ENCODE measurements around the gene TCF7L1. TPM values are rescaled to one million over a fixed set of nuclear protein-coding genes. Genes with fewer than 3 reads are reported as not detected.
"Not testable (repeated sequence)": the region's sequence is repeated elsewhere in the genome, so short reads cannot be mapped to it uniquely, and the experiment has no call there.

Gene TCF7L1
- polyA plus RNA-seq, 1 of the 3 experiments (the other 2 are of a cell fraction): 3.7 TPM

DNA sequence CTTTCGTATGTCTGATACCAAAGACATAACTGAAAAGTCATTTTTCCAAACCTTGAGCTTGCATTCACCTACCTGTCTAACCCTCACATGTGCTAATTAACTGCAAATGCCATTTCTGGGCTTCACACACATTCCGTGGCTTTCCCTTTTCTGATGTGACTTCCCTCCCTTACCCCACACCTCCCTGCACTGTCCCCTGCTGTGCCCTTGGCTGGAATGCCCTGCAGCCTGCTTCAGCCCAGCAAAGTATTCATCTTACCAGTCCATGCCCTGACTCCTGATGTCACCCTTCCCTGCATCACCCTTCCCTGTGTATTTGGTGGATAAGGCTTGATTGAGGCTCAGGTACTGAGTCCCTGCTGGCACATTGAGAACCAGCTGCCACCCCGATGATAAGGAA is 209.0 kb downstream of the TCF7L1 start:
- H3K79me2 ChIP-seq (ENCODE audit: insufficient read depth): no peaks in the 10 kb centered on the region
- no peaks in the 10 kb centered on the region for H4K20me1 ChIP-seq (ENCODE audit: insufficient read depth)
- no peak overlapping the region for H3K9ac ChIP-seq
- H3K4me3 ChIP-seq (ENCODE audit: low read depth in 2 of 2, low read length in 1 of 2): no peak overlapping the region
- H3K36me3 ChIP-seq (replicated peaks in 1 of 2; ENCODE audit: control insufficient read depth in 1 of 2, insufficient read depth in 2 of 2, low read length in 1 of 2): peaks cover 0 to 14% of the 10 kb centered on the region in 2 experiments
- H3F3A ChIP-seq (replicated peaks; ENCODE audit: insufficient read depth): no peaks in the 10 kb centered on the region
- H3K27me3 ChIP-seq (ENCODE audit: insufficient read depth): no peaks in the 10 kb centered on the region
- no peak overlapping the region for H2AFZ ChIP-seq (ENCODE audit: low read depth)
- POLR2A ChIA-PET: interaction anchor here (1.6 kb wide), 1 partner anchor 12 kb away, joined by 5 read pairs; the partner anchor contains the start of genes ELMOD3 and RETSAT
- WGBS (ENCODE audit: low lambda C conversion rate): 89% methylated on average over 2 of the region's 3 CpGs
- TF ChIP-seq SMC3 (IDR thresholded peaks at IDR 0.05; ENCODE audit: low read depth, low read length) (no peak), EP300 (IDR thresholded peaks at IDR 0.05; ENCODE audit: borderline replicate concordance in 1 of 2, low read depth in 1 of 2, low read length in 1 of 2) (no peak), RFX5 (IDR thresholded peaks at IDR 0.05; ENCODE audit: low read length) (no peak), MXI1 (IDR thresholded peaks at IDR 0.05; ENCODE audit: low read depth, low read length) (no peak), GABPA (IDR thresholded peaks at IDR 0.05; ENCODE audit: low read depth) (no peak), SIN3A (IDR thresholded peaks at IDR 0.05; ENCODE audit: borderline replicate concordance, low read depth, low read length) (no peak), TAF1 (IDR thresholded peaks at IDR 0.05; ENCODE audit: borderline replicate concordance, low read depth, low read length) (no peak), EZH2phosphoT487 (IDR thresholded peaks at IDR 0.05; ENCODE audit: borderline replicate concordance, low read depth) (no peak), GATA2 (CRISPR knock-in tag; IDR thresholded peaks at IDR 0.05) (no peak), YY1 (IDR thresholded peaks at IDR 0.05; ENCODE audit: low read depth) (no peak), JUND (IDR thresholded peaks at IDR 0.05) (no peak), CHD2 (IDR thresholded peaks at IDR 0.05; ENCODE audit: low read length, partially characterized antibody) (no peak), RCOR1 (IDR thresholded peaks at IDR 0.05; ENCODE audit: low read length) (no peak)
- TF ChIP-seq, protein P1, sequence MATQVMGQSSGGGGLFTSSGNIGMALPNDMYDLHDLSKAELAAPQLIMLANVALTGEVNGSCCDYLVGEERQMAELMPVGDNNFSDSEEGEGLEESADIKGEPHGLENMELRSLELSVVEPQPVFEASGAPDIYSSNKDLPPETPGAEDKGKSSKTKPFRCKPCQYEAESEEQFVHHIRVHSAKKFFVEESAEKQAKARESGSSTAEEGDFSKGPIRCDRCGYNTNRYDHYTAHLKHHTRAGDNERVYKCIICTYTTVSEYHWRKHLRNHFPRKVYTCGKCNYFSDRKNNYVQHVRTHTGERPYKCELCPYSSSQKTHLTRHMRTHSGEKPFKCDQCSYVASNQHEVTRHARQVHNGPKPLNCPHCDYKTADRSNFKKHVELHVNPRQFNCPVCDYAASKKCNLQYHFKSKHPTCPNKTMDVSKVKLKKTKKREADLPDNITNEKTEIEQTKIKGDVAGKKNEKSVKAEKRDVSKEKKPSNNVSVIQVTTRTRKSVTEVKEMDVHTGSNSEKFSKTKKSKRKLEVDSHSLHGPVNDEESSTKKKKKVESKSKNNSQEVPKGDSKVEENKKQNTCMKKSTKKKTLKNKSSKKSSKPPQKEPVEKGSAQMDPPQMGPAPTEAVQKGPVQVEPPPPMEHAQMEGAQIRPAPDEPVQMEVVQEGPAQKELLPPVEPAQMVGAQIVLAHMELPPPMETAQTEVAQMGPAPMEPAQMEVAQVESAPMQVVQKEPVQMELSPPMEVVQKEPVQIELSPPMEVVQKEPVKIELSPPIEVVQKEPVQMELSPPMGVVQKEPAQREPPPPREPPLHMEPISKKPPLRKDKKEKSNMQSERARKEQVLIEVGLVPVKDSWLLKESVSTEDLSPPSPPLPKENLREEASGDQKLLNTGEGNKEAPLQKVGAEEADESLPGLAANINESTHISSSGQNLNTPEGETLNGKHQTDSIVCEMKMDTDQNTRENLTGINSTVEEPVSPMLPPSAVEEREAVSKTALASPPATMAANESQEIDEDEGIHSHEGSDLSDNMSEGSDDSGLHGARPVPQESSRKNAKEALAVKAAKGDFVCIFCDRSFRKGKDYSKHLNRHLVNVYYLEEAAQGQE (IDR thresholded peaks at IDR 0.05; ENCODE audit: low read depth, low read length): no peak
- TF ChIP-seq, protein P2, sequence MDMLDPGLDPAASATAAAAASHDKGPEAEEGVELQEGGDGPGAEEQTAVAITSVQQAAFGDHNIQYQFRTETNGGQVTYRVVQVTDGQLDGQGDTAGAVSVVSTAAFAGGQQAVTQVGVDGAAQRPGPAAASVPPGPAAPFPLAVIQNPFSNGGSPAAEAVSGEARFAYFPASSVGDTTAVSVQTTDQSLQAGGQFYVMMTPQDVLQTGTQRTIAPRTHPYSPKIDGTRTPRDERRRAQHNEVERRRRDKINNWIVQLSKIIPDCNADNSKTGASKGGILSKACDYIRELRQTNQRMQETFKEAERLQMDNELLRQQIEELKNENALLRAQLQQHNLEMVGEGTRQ (IDR thresholded peaks at IDR 0.05; ENCODE audit: borderline replicate concordance, low read depth, low read length): no peak
- TF ChIP-seq, protein P3, sequence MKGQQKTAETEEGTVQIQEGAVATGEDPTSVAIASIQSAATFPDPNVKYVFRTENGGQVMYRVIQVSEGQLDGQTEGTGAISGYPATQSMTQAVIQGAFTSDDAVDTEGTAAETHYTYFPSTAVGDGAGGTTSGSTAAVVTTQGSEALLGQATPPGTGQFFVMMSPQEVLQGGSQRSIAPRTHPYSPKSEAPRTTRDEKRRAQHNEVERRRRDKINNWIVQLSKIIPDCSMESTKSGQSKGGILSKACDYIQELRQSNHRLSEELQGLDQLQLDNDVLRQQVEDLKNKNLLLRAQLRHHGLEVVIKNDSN (IDR thresholded peaks at IDR 0.05; ENCODE audit: borderline replicate concordance, low read depth): no peak
- TF ChIP-seq, protein P4, sequence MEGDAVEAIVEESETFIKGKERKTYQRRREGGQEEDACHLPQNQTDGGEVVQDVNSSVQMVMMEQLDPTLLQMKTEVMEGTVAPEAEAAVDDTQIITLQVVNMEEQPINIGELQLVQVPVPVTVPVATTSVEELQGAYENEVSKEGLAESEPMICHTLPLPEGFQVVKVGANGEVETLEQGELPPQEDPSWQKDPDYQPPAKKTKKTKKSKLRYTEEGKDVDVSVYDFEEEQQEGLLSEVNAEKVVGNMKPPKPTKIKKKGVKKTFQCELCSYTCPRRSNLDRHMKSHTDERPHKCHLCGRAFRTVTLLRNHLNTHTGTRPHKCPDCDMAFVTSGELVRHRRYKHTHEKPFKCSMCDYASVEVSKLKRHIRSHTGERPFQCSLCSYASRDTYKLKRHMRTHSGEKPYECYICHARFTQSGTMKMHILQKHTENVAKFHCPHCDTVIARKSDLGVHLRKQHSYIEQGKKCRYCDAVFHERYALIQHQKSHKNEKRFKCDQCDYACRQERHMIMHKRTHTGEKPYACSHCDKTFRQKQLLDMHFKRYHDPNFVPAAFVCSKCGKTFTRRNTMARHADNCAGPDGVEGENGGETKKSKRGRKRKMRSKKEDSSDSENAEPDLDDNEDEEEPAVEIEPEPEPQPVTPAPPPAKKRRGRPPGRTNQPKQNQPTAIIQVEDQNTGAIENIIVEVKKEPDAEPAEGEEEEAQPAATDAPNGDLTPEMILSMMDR (IDR thresholded peaks at IDR 0.05): no peak
- CTCF ChIA-PET: interaction anchor here (1.0 to 1.1 kb wide), 2 partner anchors 15 to 79 kb away, joined by 3 to 4 read pairs; no protein-coding TSS in a partner anchor
- no peak for DNase-seq
- no peaks in the 10 kb centered on the region for H3K9me2 ChIP-seq
- no peak overlapping the region for H3K4me2 ChIP-seq
- no peaks in the 10 kb centered on the region for H3K9me3 ChIP-seq
- no peak overlapping the region for H3K27ac ChIP-seq (ENCODE audit: low read depth in 2 of 2, low read length in 1 of 2)
- no peaks in the 10 kb centered on the region for H3K4me1 ChIP-seq (ENCODE audit: control insufficient read depth in 1 of 2, insufficient read depth in 2 of 2, low read depth in 1 of 2, low read length in 1 of 2)

DNA sequence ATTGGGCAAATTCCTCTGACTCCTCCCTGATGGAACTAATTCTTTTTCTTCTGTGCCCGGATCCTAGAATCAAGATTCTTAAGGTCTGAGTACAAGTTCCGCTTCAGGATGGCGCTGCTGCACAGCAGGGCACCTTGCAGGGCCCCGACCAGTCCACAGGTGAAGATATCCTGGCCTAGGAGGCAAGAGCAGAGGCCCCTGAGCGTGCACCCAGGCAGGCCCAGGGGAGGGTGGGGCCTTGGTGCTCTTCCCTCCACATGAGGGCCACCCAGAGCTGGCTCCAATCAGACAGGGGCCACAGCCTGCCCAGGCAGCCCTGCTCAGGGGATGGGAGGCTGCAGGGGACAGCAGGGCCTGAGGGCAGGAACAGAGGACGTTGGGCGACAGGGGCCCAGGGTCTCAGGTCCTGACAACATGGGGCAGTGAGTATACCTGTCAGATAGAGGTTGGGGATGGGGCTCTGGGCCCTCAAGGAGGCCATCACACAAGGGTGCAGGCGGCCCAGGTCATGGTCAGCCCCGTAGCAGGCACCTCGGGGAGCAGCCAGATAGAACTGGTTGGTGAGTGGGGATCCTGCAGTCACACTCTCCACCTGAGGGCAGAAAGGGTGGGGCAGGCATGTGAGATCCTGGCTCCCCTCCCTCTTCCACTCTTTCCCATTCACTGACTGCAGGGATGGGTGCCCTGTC is 210.2 kb downstream of the TCF7L1 start:
- H3K27me3 ChIP-seq (ENCODE audit: insufficient read depth); H3K4me3 ChIP-seq (ENCODE audit: low read depth in 2 of 2, low read length in 1 of 2); H3K4me2 ChIP-seq; H3K9me3 ChIP-seq; H3K9ac ChIP-seq; H3K79me2 ChIP-seq (ENCODE audit: insufficient read depth); H3K9me2 ChIP-seq; H3K27ac ChIP-seq (ENCODE audit: low read depth in 2 of 2, low read length in 1 of 2); H4K20me1 ChIP-seq (ENCODE audit: insufficient read depth); POLR2A ChIA-PET; DNase-seq; H2AFZ ChIP-seq (ENCODE audit: low read depth); CTCF ChIA-PET; H3F3A ChIP-seq (replicated peaks; ENCODE audit: insufficient read depth); H3K4me1 ChIP-seq (ENCODE audit: control insufficient read depth in 1 of 2, insufficient read depth in 2 of 2, low read depth in 1 of 2, low read length in 1 of 2): not testable (repeated sequence)
- peaks cover 0 to 16% of the 10 kb centered on the region in 2 experiments for H3K36me3 ChIP-seq (replicated peaks in 1 of 2; ENCODE audit: control insufficient read depth in 1 of 2, insufficient read depth in 2 of 2, low read length in 1 of 2)
- 97% methylated on average over 4 of the region's 10 CpGs for WGBS (ENCODE audit: low lambda C conversion rate)

All from SK-N-SH (cell line).